Trophoblast cell (in vitro differentiated cells and primary cell): Measurements from ENCODE around the gene ALKAL2.

ENCODE experiments used
- DNase-seq, 2 donors: peaks; one replicate each; pipeline ENCODE4 v3.0.0-alpha.2; 2016
- H2AFZ ChIP-seq: 2 replicates; pipeline ENCODE4 v1.6.1; 2013; ENCODE audit warnings: low read length, moderate library complexity, mild to moderate bottlenecking; ENCODE audit not compliant: insufficient read depth, poor library complexity
- H2AK5ac ChIP-seq: 2 replicates; pipeline ENCODE4 v1.6.1; 2013; ENCODE audit warnings: mild to moderate bottlenecking, low read length
- H2BK120ac ChIP-seq: 2 replicates; pipeline ENCODE4 v1.6.1; 2013; ENCODE audit warnings: low read length, mild to moderate bottlenecking, moderate library complexity; ENCODE audit not compliant: insufficient read depth, poor library complexity
- H2BK12ac ChIP-seq: 2 replicates; pipeline ENCODE4 v1.6.1; 2013; ENCODE audit warnings: mild to moderate bottlenecking, low read length, moderate library complexity
- H2BK5ac ChIP-seq: 2 replicates; pipeline ENCODE4 v1.6.1; 2013; ENCODE audit warnings: low read length, low read depth, moderate library complexity, mild to moderate bottlenecking; ENCODE audit not compliant: poor library complexity
- H3K14ac ChIP-seq: 2 replicates; pipeline ENCODE4 v1.6.1; 2013; ENCODE audit warnings: mild to moderate bottlenecking, low read length
- H3K18ac ChIP-seq: 2 replicates; pipeline ENCODE4 v1.6.1; 2013; ENCODE audit warnings: mild to moderate bottlenecking, low read length
- H3K23ac ChIP-seq: 2 replicates; pipeline ENCODE4 v1.6.1; 2013; ENCODE audit warnings: low read length
- H3K27ac ChIP-seq: 2 replicates; pipeline ENCODE4 v1.5.1; 2013; ENCODE audit warnings: low read depth, mild to moderate bottlenecking, inconsistent platforms, low read length, moderate library complexity
- H3K27me3 ChIP-seq: 2 replicates; pipeline ENCODE4 v1.6.1; 2013; ENCODE audit warnings: inconsistent platforms, mild to moderate bottlenecking, low read length, moderate library complexity; ENCODE audit not compliant: insufficient read depth
- H3K36me3 ChIP-seq, 2 experiments: 1 replicate in 1 of 2; 2 replicates in 1 of 2; pipeline ENCODE4 v1.6.1; 2013; ENCODE audit warnings: low read length in 2 of 2, mild to moderate bottlenecking in 2 of 2, moderate library complexity in 1 of 2; ENCODE audit not compliant: insufficient read depth in 2 of 2, control insufficient read depth in 1 of 2
- H3K4ac ChIP-seq: 2 replicates; pipeline ENCODE4 v1.6.1; 2013; ENCODE audit warnings: low read depth, mild to moderate bottlenecking, low read length, moderate library complexity
- H3K4me1 ChIP-seq, 2 experiments: 1 replicate in 1 of 2; 2 replicates in 1 of 2; pipeline ENCODE4 v1.6.1; 2013; ENCODE audit warnings: low read length in 2 of 2, mild to moderate bottlenecking in 2 of 2, moderate library complexity in 1 of 2; ENCODE audit not compliant: insufficient read depth in 2 of 2, control insufficient read depth in 1 of 2
- H3K4me2 ChIP-seq: 2 replicates; pipeline ENCODE4 v1.6.1; 2013; ENCODE audit warnings: inconsistent platforms, mild to moderate bottlenecking, low read length, moderate library complexity
- H3K4me3 ChIP-seq: 2 replicates; pipeline ENCODE4 v1.5.1; 2013; ENCODE audit warnings: mild to moderate bottlenecking, low read depth, low read length, inconsistent platforms
- H3K79me1 ChIP-seq: one replicate; pipeline ENCODE4 v1.6.1; 2013; ENCODE audit warnings: low read length
- H3K79me2 ChIP-seq: 2 replicates; pipeline ENCODE4 v1.6.1; 2013; ENCODE audit warnings: low read length, mild to moderate bottlenecking; ENCODE audit not compliant: control insufficient read depth, insufficient read depth, poor library complexity
- H3K9ac ChIP-seq: 2 replicates; pipeline ENCODE4 v1.6.1; 2013; ENCODE audit warnings: mild to moderate bottlenecking, low read length
- H3K9me3 ChIP-seq: 2 replicates; pipeline ENCODE4 v1.6.1; 2013; ENCODE audit warnings: low read depth, mild to moderate bottlenecking, control low read depth, inconsistent platforms, low read length; ENCODE audit not compliant: insufficient read depth
- H4K12ac ChIP-seq: 2 replicates; pipeline ENCODE4 v1.6.1; 2013; ENCODE audit warnings: low read depth, mild to moderate bottlenecking, low read length, moderate library complexity
- H4K8ac ChIP-seq: 2 replicates; pipeline ENCODE4 v1.6.1; 2013; ENCODE audit warnings: low read depth, mild to moderate bottlenecking, low read length, moderate library complexity
- H4K91ac ChIP-seq: one replicate; pipeline ENCODE4 v1.6.1; 2013; ENCODE audit warnings: low read depth, mild to moderate bottlenecking, low read length, moderate library complexity
- WGBS: extraction: QIAGEN DNeasy Blood & Tissue Kit; methylation state at CpG from one replicate; pipeline ENCODE4 v1.1.7; 2013; ENCODE audit warnings: missing lambda C conversion rate; ENCODE audit not compliant: insufficient read length, insufficient coverage; ENCODE audit errors: extremely low coverage; 5-methylcytosine and 5-hydroxymethylcytosine counted together

The ALKAL2 gene

GRCh38 chr2:328761-329160 lies 40.9 kb upstream of the ALKAL2 start:
- Histone ChIP-seq H3K9ac (no peak overlapping the region), H3K9me3 (peaks cover 5% of the 10 kb centered on the region), H2BK120ac (no peak overlapping the region), H2AFZ (no peak overlapping the region), H3K27me3 (no peaks in the 10 kb centered on the region), H2BK5ac (no peak overlapping the region), H3K4me1 (no peaks in the 10 kb centered on the region), H3K36me3 (no peaks in the 10 kb centered on the region), H3K4me2 (no peak overlapping the region), H3K18ac (no peak overlapping the region), H4K91ac (no peak overlapping the region), H3K27ac (no peak overlapping the region), H2AK5ac (no peak overlapping the region), H3K79me1 (no peaks in the 10 kb centered on the region), H3K79me2 (no peaks in the 10 kb centered on the region), H2BK12ac (no peak overlapping the region), H3K23ac (no peak overlapping the region), H4K8ac (no peak overlapping the region), H4K12ac (no peak overlapping the region), H3K14ac (no peak overlapping the region), H3K4ac (no peak overlapping the region), H3K4me3 (no peak overlapping the region)
- WGBS: no CpG with 5 or more reads among the region's 4 CpGs
- peak; percentile 76 to 81 for DNase-seq

DNA sequence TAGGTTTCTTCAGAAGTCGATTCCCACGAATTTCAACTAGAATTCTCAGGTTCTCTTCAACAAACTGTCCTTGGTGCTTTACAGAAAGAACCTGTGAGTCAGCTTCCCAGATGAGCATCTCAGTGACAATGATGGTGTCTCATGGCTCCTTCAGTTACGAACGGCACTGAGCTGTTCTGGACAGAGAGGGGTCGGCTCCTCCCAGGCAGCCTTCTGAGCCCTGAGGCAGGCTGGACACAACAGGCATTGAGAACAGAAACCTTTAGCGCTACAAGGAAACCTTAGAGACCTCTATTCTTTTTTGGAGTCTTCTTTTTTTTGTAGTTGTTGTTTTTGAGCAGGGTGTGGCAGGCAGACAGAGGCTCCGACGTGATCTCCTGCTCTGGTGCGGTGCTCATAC lies 35.1 kb upstream of the ALKAL2 start:
- H2BK5ac ChIP-seq: no peak overlapping the region
- H3K18ac ChIP-seq: no peak overlapping the region
- H3K23ac ChIP-seq: no peak overlapping the region
- WGBS: no CpG with 5 or more reads among the region's 9 CpGs
- no peak overlapping the region for H2BK120ac ChIP-seq
- no peak overlapping the region for H2AFZ ChIP-seq
- H3K27ac ChIP-seq: no peak overlapping the region
- H4K8ac ChIP-seq: no peak overlapping the region
- H3K27me3 ChIP-seq: no peaks in the 10 kb centered on the region
- no peak overlapping the region for H3K14ac ChIP-seq
- H3K9ac ChIP-seq: no peak overlapping the region
- no peaks in the 10 kb centered on the region for H3K79me1 ChIP-seq
- no peak overlapping the region for H3K4ac ChIP-seq
- H3K4me1 ChIP-seq: peaks cover under 1 to 4% of the 10 kb centered on the region in 2 experiments
- H2BK12ac ChIP-seq: no peak overlapping the region
- no peak overlapping the region for H2AK5ac ChIP-seq
- no peak for DNase-seq
- no peak overlapping the region for H3K4me2 ChIP-seq
- H3K79me2 ChIP-seq: no peaks in the 10 kb centered on the region
- H3K4me3 ChIP-seq: no peak overlapping the region
- peaks cover 5% of the 10 kb centered on the region for H3K9me3 ChIP-seq
- no peak overlapping the region for H4K91ac ChIP-seq
- no peak overlapping the region for H4K12ac ChIP-seq
- no peaks in the 10 kb centered on the region for H3K36me3 ChIP-seq

- Histone ChIP-seq H4K8ac (no peak overlapping the region), H3K79me1 (peaks cover 3% of the 10 kb centered on the region), H3K23ac (no peak overlapping the region), H3K4me1 (peaks cover 7 to 10% of the 10 kb centered on the region in 2 experiments), H3K9me3 (peaks cover 5% of the 10 kb centered on the region), H3K27ac (no peak overlapping the region), H3K14ac (no peak overlapping the region), H2AFZ (no peak overlapping the region), H4K91ac (no peak overlapping the region), H3K36me3 (no peaks in the 10 kb centered on the region), H2BK5ac (no peak overlapping the region), H3K27me3 (no peaks in the 10 kb centered on the region), H3K4me2 (no peak overlapping the region), H3K79me2 (no peaks in the 10 kb centered on the region), H2BK12ac (no peak overlapping the region), H3K18ac (no peak overlapping the region), H3K9ac (no peak overlapping the region), H3K4me3 (no peak overlapping the region), H2BK120ac (no peak overlapping the region), H3K4ac (no peak overlapping the region), H2AK5ac (no peak overlapping the region), H4K12ac (no peak overlapping the region)
- WGBS: no CpG with 5 or more reads among the region's 10 CpGs
- no peak for DNase-seq
These were observed 34.4 kb upstream of the ALKAL2 start for GRCh38 chr2:322326-322725.

DNA sequence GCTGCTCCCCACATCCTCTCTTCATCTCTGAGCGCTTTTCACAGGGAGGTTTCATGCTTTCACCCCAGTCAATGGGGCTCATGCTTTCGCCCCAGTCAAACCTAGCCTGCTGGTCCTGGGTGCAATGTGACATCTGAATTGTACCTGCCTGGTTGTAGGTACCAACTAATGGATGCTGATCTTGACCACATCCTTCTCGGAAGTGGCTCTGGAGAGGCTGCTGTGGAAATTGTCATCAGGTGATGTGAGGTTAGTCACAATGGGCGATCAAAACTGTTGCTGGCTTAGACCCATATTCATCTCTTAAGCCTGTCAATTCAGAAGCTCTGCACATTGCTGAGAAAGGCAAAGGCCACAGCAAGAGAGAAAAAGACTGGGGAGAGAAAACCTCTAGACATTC lies 32.7 kb upstream of the ALKAL2 start:
- Histone ChIP-seq H4K91ac (no peak overlapping the region), H2AK5ac (no peak overlapping the region), H2AFZ (no peak overlapping the region), H4K12ac (no peak overlapping the region), H3K27ac (no peak overlapping the region), H3K9me3 (peaks cover 5% of the 10 kb centered on the region), H3K9ac (no peak overlapping the region), H3K36me3 (no peaks in the 10 kb centered on the region), H2BK120ac (no peak overlapping the region), H4K8ac (no peak overlapping the region), H3K4me2 (no peak overlapping the region), H3K79me2 (no peaks in the 10 kb centered on the region), H3K4ac (no peak overlapping the region), H3K79me1 (peaks cover 3% of the 10 kb centered on the region), H3K27me3 (no peaks in the 10 kb centered on the region), H3K14ac (no peak overlapping the region), H2BK5ac (no peak overlapping the region), H3K23ac (no peak overlapping the region), H3K4me1 (peaks cover 9 to 13% of the 10 kb centered on the region in 2 experiments), H2BK12ac (no peak overlapping the region), H3K4me3 (no peak overlapping the region), H3K18ac (no peak overlapping the region)
- no CpG with 5 or more reads among the region's 4 CpGs for WGBS
- no peak for DNase-seq
